GM06990 (cell line): ENCODE measurements around the gene TRPM3.

Source experiments
- DNase-seq: peaks from one replicate; pipeline ENCODE4 v3.0.0-alpha.2; 2011; ENCODE audit not compliant: insufficient read length; ENCODE audit errors: extremely low read depth
- H3K27me3 ChIP-seq: replicated peaks from 2 replicates; pipeline ENCODE4 v1.6.0; 2011; ENCODE audit warnings: low read length; ENCODE audit not compliant: control insufficient read depth, insufficient read depth
- H3K36me3 ChIP-seq: 2 replicates; pipeline ENCODE4 v1.5.1; 2011; ENCODE audit warnings: low read length; ENCODE audit not compliant: control insufficient read depth, insufficient read depth
- H3K4me3 ChIP-seq: replicated peaks from 2 replicates; pipeline ENCODE4 v1.5.1; 2011; ENCODE audit warnings: low read depth, mild to moderate bottlenecking, control low read depth, low read length
- TF ChIP-seq, protein P1 (sequence below): IDR thresholded peaks from 2 replicates; pipeline ENCODE4 v1.5.1; 2011; ENCODE audit warnings: low read length, control low read depth, mild to moderate bottlenecking, inconsistent platforms; ENCODE audit not compliant: insufficient read depth, poor library complexity, severe bottlenecking

Gene TRPM3

DNA sequence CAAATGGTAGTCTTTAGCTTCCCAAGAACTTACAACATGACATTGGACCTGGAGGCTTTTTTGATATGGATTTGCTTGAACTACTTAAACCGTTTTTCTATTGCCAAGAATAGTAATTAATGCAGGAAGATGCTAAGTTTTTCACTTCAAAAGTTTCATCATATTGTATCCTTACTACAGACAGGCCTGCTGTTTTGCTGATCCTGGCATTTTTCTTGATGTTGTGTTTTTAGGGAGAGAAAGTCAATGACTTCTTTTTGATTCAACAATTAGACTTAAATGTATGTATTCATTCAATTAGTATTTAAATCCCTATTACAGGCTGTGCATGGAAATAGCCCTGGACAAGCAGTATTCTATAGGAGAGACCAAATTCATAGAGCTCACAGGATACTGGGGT, 172.7 kb downstream of the TRPM3 start:
- Histone ChIP-seq H3K27me3 (no peaks in the 10 kb centered on the region), H3K4me3 (no peak overlapping the region), H3K36me3 (no peaks in the 10 kb centered on the region)
- TF ChIP-seq, protein P1, sequence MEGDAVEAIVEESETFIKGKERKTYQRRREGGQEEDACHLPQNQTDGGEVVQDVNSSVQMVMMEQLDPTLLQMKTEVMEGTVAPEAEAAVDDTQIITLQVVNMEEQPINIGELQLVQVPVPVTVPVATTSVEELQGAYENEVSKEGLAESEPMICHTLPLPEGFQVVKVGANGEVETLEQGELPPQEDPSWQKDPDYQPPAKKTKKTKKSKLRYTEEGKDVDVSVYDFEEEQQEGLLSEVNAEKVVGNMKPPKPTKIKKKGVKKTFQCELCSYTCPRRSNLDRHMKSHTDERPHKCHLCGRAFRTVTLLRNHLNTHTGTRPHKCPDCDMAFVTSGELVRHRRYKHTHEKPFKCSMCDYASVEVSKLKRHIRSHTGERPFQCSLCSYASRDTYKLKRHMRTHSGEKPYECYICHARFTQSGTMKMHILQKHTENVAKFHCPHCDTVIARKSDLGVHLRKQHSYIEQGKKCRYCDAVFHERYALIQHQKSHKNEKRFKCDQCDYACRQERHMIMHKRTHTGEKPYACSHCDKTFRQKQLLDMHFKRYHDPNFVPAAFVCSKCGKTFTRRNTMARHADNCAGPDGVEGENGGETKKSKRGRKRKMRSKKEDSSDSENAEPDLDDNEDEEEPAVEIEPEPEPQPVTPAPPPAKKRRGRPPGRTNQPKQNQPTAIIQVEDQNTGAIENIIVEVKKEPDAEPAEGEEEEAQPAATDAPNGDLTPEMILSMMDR = no peak
- DNase-seq = no peak

DNA sequence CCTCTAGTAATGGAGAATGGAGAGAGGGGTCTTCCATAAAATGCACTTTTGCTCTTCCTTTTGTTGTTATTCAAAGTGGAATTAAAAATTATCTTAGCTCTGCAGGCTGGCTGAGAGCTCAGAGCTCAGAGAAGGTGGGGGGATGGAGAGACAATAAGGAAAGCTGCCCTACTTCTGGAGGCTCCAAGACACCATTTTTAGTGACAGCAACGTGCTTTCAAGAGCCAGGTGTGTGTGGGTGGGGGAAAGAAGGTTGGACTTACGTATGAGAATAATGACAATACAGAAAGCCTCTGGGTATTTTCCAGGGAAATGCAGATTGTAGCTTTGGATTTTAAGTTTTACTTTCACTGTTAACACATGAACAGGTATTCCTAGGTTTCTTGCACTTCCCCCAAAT, 173.9 kb downstream of the TRPM3 start:
- no peak overlapping the region for H3K4me3 ChIP-seq
- no peaks in the 10 kb centered on the region for H3K36me3 ChIP-seq
- no peak for DNase-seq
- TF ChIP-seq, protein P1 = no peak
- no peaks in the 10 kb centered on the region for H3K27me3 ChIP-seq

DNA sequence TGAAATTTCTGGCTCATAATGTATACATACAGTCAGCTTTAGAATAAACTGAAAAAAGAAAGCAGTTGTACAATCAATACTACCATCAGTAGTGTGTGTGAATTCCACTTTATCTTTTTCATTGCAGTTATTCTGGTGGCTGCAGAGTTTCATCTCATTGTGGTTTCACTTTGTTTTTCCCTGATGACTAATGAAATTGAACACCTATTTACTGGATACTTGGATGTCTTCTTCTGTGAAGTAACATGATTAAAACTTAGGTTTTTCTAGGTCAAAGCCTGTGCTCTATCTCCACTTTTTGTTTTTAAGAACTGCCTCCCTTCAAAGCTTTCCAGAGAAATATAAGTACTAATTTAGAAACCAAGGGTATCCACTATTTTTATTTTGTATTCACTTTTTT, 174.3 kb downstream of the TRPM3 start:
- Histone ChIP-seq H3K27me3 (no peaks in the 10 kb centered on the region), H3K36me3 (no peaks in the 10 kb centered on the region), H3K4me3 (no peak overlapping the region)
- TF ChIP-seq, protein P1 = no peak
- DNase-seq = no peak

DNA sequence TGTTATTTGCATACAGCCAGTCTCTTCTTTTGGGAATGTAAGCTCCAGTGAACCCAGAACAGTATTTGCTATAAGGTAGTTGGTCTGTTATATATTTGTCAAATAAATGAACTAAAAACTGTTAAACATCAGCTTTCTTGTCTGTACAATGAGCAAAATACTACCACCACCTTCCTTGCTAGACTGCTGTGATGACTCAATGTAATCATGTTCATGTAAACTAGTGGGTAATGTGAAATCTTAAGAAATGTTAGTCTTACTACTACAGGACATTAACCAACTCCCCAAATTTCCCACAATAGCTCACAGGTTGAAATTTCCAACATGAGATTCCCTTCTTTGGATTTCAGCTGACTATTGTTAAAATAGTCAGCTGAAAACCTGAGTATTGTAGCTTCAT, 176.1 kb downstream of the TRPM3 start:
- no peaks in the 10 kb centered on the region for H3K27me3 ChIP-seq
- H3K4me3 ChIP-seq = no peak overlapping the region
- TF ChIP-seq, protein P1 = no peak
- no peak for DNase-seq
- H3K36me3 ChIP-seq = no peaks in the 10 kb centered on the region

DNA sequence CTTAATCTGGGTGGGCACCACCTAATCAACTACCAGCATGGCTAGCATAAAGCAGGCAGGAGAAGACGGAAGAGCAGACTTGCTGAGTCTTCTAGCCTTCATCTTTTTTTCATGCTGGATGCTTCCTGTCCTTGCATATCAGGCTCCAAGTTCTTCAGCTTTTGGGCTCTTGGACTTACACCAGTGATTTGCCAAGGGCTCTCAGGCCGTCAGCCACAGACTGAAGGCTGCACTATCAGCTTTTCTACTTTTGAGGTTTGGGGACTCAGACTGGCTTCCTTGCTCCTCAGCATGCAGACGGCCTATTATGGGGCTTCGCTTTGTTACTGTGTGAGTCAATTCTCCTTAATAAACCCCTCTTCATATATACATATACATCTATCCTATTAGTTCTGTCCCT, 180.2 kb downstream of the TRPM3 start:
- no peaks in the 10 kb centered on the region for H3K36me3 ChIP-seq
- TF ChIP-seq, protein P1 = no peak
- no peak for DNase-seq
- H3K27me3 ChIP-seq = no peaks in the 10 kb centered on the region
- H3K4me3 ChIP-seq = no peak overlapping the region

DNA sequence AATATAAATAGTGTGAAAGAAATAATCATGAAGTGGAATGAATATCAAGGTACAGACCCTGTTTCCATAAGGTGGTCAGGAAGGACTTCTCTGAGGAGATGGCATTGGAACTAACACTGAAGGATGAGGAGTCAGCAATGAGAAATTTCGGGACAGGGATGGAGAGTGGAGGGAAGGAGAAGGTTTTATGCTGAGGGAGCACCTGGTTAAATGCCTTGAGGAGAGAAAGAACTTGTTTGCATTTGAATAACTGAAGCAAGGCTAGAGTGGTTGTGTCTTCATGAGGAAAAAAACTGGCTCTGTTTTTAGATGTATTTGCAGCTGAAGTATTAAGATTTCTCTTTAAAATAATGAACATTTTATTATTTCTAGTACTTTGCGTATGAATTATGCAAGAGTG, 180.8 kb downstream of the TRPM3 start:
- Histone ChIP-seq H3K36me3 (no peaks in the 10 kb centered on the region), H3K4me3 (no peak overlapping the region), H3K27me3 (no peaks in the 10 kb centered on the region)
- no peak for DNase-seq
- TF ChIP-seq, protein P1 = no peak
